Measurements from ENCODE around the gene PLCB3. TPM values are rescaled to one million over a fixed set of nuclear protein-coding genes. Genes with fewer than 3 reads are reported as not detected.
"Not testable (repeated sequence)": the region's sequence is repeated elsewhere in the genome, so short reads cannot be mapped to it uniquely, and the experiment has no call there.

The PLCB3 gene
- total and polyA plus RNA-seq, 2 experiments from 2014 or later: 19.0 to 23.5 TPM

- Histone ChIP-seq H2AFZ (no peak overlapping the region), H3K4me3 (peak overlapping the region; percentile 89), H3K27me3 (no peaks in the 10 kb centered on the region), H3K27ac (peak overlapping the region; percentile 96), H3K79me2 (peaks cover 29% of the 10 kb centered on the region), H3K36me3 (replicated peaks; ENCODE audit: insufficient read depth, low read depth) (no peaks in the 10 kb centered on the region), H4K20me1 (ENCODE audit: insufficient read depth, poor library complexity, severe bottlenecking) (no peaks in the 10 kb centered on the region), H3K4me1 (ENCODE audit: insufficient read depth) (peaks cover 19% of the 10 kb centered on the region), H3K9me2 (replicated peaks; ENCODE audit: insufficient read depth) (no peaks in the 10 kb centered on the region), H3K4me2 (peak overlapping the region; percentile 96), H3K9me3 (ENCODE audit: low read depth) (no peaks in the 10 kb centered on the region)
- TF ChIP-seq EZH2 (IDR thresholded peaks at IDR 0.05; ENCODE audit: borderline replicate concordance): no peak
- TF ChIP-seq EZH2phosphoT487 (IDR thresholded peaks at IDR 0.05; ENCODE audit: low read depth, severe bottlenecking, unreplicated experiment): no peak
- no peak for TF ChIP-seq CTCF (IDR thresholded peaks at IDR 0.05; ENCODE audit: poor library complexity)
- 25% methylated on average over 2 of the region's 6 CpGs for WGBS (ENCODE audit: low lambda C conversion rate, missing lambda C conversion rate)
- DNase-seq (ENCODE audit: low spot score): no peak
These were observed 5.9 kb upstream of the PLCB3 start for GRCh38 chr11:64245401-64245796.

GRCh38 chr11:64245797-64246620 lies 5.3 kb upstream of the PLCB3 start:
- Histone ChIP-seq H3K36me3 (replicated peaks; ENCODE audit: insufficient read depth, low read depth) (no peaks in the 10 kb centered on the region), H4K20me1 (ENCODE audit: insufficient read depth, poor library complexity, severe bottlenecking) (no peaks in the 10 kb centered on the region), H3K9me2 (replicated peaks; ENCODE audit: insufficient read depth) (no peaks in the 10 kb centered on the region), H2AFZ (peak overlapping the region; percentile 54), H3K4me3 (peak overlapping the region; percentile 89), H3K4me1 (ENCODE audit: insufficient read depth) (peaks cover 23% of the 10 kb centered on the region), H3K27ac (peak overlapping the region; percentile 96), H3K4me2 (peak overlapping the region; percentile 96), H3K27me3 (no peaks in the 10 kb centered on the region), H3K79me2 (peaks cover 29% of the 10 kb centered on the region), H3K9me3 (ENCODE audit: low read depth) (no peaks in the 10 kb centered on the region)
- TF ChIP-seq EZH2phosphoT487 (IDR thresholded peaks at IDR 0.05; ENCODE audit: low read depth, severe bottlenecking, unreplicated experiment): no peak
- TF ChIP-seq CTCF (IDR thresholded peaks at IDR 0.05; ENCODE audit: poor library complexity): no peak
- no peak for TF ChIP-seq EZH2 (IDR thresholded peaks at IDR 0.05; ENCODE audit: borderline replicate concordance)
- peak; percentile 87 for DNase-seq (ENCODE audit: low spot score)
- WGBS (ENCODE audit: low lambda C conversion rate, missing lambda C conversion rate): 3% methylated on average over 35 of the region's 46 CpGs

- H4K20me1 ChIP-seq (ENCODE audit: insufficient read depth, poor library complexity, severe bottlenecking); H3K9me2 ChIP-seq (replicated peaks; ENCODE audit: insufficient read depth); H3K9me3 ChIP-seq (ENCODE audit: low read depth); H3K36me3 ChIP-seq (replicated peaks; ENCODE audit: insufficient read depth, low read depth); H2AFZ ChIP-seq; H3K27me3 ChIP-seq: not testable (repeated sequence)
- Histone ChIP-seq H3K27ac (peak overlapping the region; percentile 96), H3K79me2 (peaks cover 29% of the 10 kb centered on the region), H3K4me3 (peak overlapping the region; percentile 89), H3K4me2 (peak overlapping the region; percentile 96), H3K4me1 (ENCODE audit: insufficient read depth) (peaks cover 23% of the 10 kb centered on the region)
- peak; percentile 47 for DNase-seq (ENCODE audit: low spot score)
- under 1% methylated on average over 22 of the region's 43 CpGs for WGBS (ENCODE audit: low lambda C conversion rate, missing lambda C conversion rate)
These were observed 4.8 kb upstream of the PLCB3 start for GRCh38 chr11:64246621-64246870.

GRCh38 chr11:64246871-64247728 lies 4.2 kb upstream of the PLCB3 start, which contains the start of gene PPP1R14B:
Gene PPP1R14B, minus strand, starts transcription at chr11:64246943. Its CDS starts 270 bp downstream, at chr11:64246673.
- Histone ChIP-seq H3K9me2 (replicated peaks; ENCODE audit: insufficient read depth) (no peaks in the 10 kb centered on the region), H3K27me3 (no peaks in the 10 kb centered on the region), H2AFZ (peak within 1 kb of the TSS; percentile 97), H4K20me1 (ENCODE audit: insufficient read depth, poor library complexity, severe bottlenecking) (no peaks in the 10 kb centered on the region), H3K27ac (peak within 1 kb of the TSS; percentile 98), H3K9me3 (ENCODE audit: low read depth) (no peaks in the 10 kb centered on the region), H3K4me2 (peak within 1 kb of the TSS; percentile 100), H3K4me1 (ENCODE audit: insufficient read depth) (peaks cover 22% of the 10 kb centered on the region), H3K36me3 (replicated peaks; ENCODE audit: insufficient read depth, low read depth) (no peaks in the 10 kb centered on the region), H3K4me3 (peak within 1 kb of the TSS; percentile 99), H3K79me2 (peaks cover 33% of the 10 kb centered on the region)
- TF ChIP-seq CTCF (IDR thresholded peaks at IDR 0.05; ENCODE audit: poor library complexity): peak; percentile 19
- no peak for TF ChIP-seq EZH2phosphoT487 (IDR thresholded peaks at IDR 0.05; ENCODE audit: low read depth, severe bottlenecking, unreplicated experiment)
- DNase-seq (ENCODE audit: low spot score): peak; percentile 93
- WGBS (ENCODE audit: low lambda C conversion rate, missing lambda C conversion rate): under 1% methylated on average over 66 of the region's 74 CpGs

Measured in hepatocyte (in vitro differentiated cells).